CD14-positive monocyte (primary cell): Measurements from ENCODE around the gene PDPR. TPM values are rescaled to one million over a fixed set of nuclear protein-coding genes. Genes with fewer than 3 reads are reported as not detected.
"Not testable (repeated sequence)": the region's sequence is repeated elsewhere in the genome, so short reads cannot be mapped to it uniquely, and the experiment has no call there.

Experiments used
- DNase-seq, 3 donors: peaks; one replicate each; pipeline ENCODE4 v3.0.0-alpha.2; 2011 to 2022
- H2AFZ ChIP-seq: 2 replicates; pipeline ENCODE4 v1.6.0; 2012; ENCODE audit warnings: mild to moderate bottlenecking, low read depth, low read length, inconsistent platforms; ENCODE audit not compliant: insufficient read depth, poor library complexity, severe bottlenecking
- H3K27ac ChIP-seq, 2 donors: 1 replicate in 1 of 2; 2 replicates in 1 of 2; pipeline ENCODE4 v1.5.1; 2012 to 2013; ENCODE audit warnings: low read length in 2 of 2, control low read depth in 1 of 2, inconsistent platforms in 1 of 2, low read depth in 1 of 2, mild to moderate bottlenecking in 1 of 2
- H3K27me3 ChIP-seq, 2 donors: one replicate each; pipeline versions ENCODE4 v1.6.0 to v1.6.1; 2011 to 2013; ENCODE audit warnings: low read length in 2 of 2; ENCODE audit not compliant: control insufficient read depth in 2 of 2, insufficient read depth in 2 of 2
- H3K36me3 ChIP-seq, 2 donors: replicated peaks in 1 of 2; 1 replicate in 1 of 2; 2 replicates in 1 of 2; pipeline versions ENCODE4 v1.5.1 to v1.6.1; 2012 to 2013; ENCODE audit warnings: low read length in 2 of 2, control low read depth in 1 of 2, inconsistent platforms in 1 of 2, mild to moderate bottlenecking in 1 of 2; ENCODE audit not compliant: insufficient read depth in 2 of 2, control insufficient read depth in 1 of 2
- H3K4me1 ChIP-seq, 2 donors: 1 replicate in 1 of 2; 2 replicates in 1 of 2; pipeline versions ENCODE4 v1.5.1 to v1.6.1; 2012 to 2013; ENCODE audit warnings: low read length in 2 of 2, control low read depth in 1 of 2, inconsistent platforms in 1 of 2, mild to moderate bottlenecking in 1 of 2, moderate library complexity in 1 of 2; ENCODE audit not compliant: insufficient read depth in 2 of 2, control insufficient read depth in 1 of 2
- H3K4me2 ChIP-seq: replicated peaks from 2 replicates; pipeline ENCODE3; 2012; ENCODE audit warnings: low read length, moderate library complexity, mild to moderate bottlenecking; ENCODE audit not compliant: poor library complexity, severe bottlenecking; ENCODE audit errors: extremely low read depth
- H3K4me3 ChIP-seq, 3 experiments: fragments of 200-600 bp in 1 of 3; sonication (generic) in 1 of 3; replicated peaks in 1 of 3; 1 replicate in 2 of 3; 2 replicates in 1 of 3; pipeline ENCODE4 v1.5.1; 2011 to 2013; ENCODE audit warnings: low read length in 3 of 3, mild to moderate bottlenecking in 3 of 3, control low read depth in 2 of 3, low read depth in 2 of 3, inconsistent platforms in 1 of 3, moderate library complexity in 1 of 3
- H3K79me2 ChIP-seq: 2 replicates; pipeline ENCODE4 v1.6.0; 2012; ENCODE audit warnings: mild to moderate bottlenecking, control low read depth, inconsistent platforms, low read length, moderate library complexity; ENCODE audit not compliant: insufficient read depth
- H3K9ac ChIP-seq: 2 replicates; pipeline ENCODE4 v1.6.0; 2017; ENCODE audit warnings: low read length, mild to moderate bottlenecking; ENCODE audit not compliant: insufficient read depth, poor library complexity, severe bottlenecking
- H3K9me3 ChIP-seq, 2 donors: replicated peaks in 1 of 2; 1 replicate in 1 of 2; 2 replicates in 1 of 2; pipeline versions ENCODE4 v1.5.1 to v1.6.1; 2012 to 2013; ENCODE audit warnings: low read length in 2 of 2, control low read depth in 1 of 2; ENCODE audit not compliant: control insufficient read depth in 1 of 2, insufficient read depth in 1 of 2
- H4K20me1 ChIP-seq: 2 replicates; pipeline ENCODE4 v1.6.0; 2012; ENCODE audit warnings: mild to moderate bottlenecking, low read length, control low read depth, moderate library complexity; ENCODE audit not compliant: insufficient read depth
- H3K27ac Mint-ChIP-seq, 7 donors: one replicate each; pipeline ENCODE4 v1.8.0; 2020; ENCODE audit warnings: mild to moderate bottlenecking in 7 of 7, mixed read lengths in 7 of 7, moderate library complexity in 6 of 7, inconsistent platforms in 2 of 7
- H3K27me3 Mint-ChIP-seq, 3 donors: one replicate each; pipeline ENCODE4 v1.8.0; 2021 to 2022; ENCODE audit warnings: low read depth in 3 of 3, mild to moderate bottlenecking in 3 of 3, mixed read lengths in 3 of 3, moderate library complexity in 3 of 3, inconsistent platforms in 1 of 3
- H3K36me3 Mint-ChIP-seq, 2 donors: one replicate each; pipeline ENCODE4 v1.8.0; 2020; ENCODE audit warnings: mixed read lengths in 2 of 2, inconsistent platforms in 1 of 2, mild to moderate bottlenecking in 1 of 2
- H3K4me1 Mint-ChIP-seq: one replicate; pipeline ENCODE4 v1.8.0; 2020; ENCODE audit warnings: mild to moderate bottlenecking, mixed read lengths
- H3K4me3 Mint-ChIP-seq, 2 donors: one replicate each; pipeline ENCODE4 v1.8.0; 2020; ENCODE audit warnings: mild to moderate bottlenecking in 2 of 2, mixed read lengths in 2 of 2, moderate library complexity in 1 of 2
- H3K9me3 Mint-ChIP-seq, 7 donors: one replicate each; pipeline ENCODE4 v1.8.0; 2020 to 2022; ENCODE audit warnings: mixed read lengths in 7 of 7, mild to moderate bottlenecking in 6 of 7, moderate library complexity in 6 of 7, inconsistent platforms in 2 of 7
- CTCF ChIP-seq: fragments of 200-600 bp; IDR thresholded peaks from one replicate; pipeline ENCODE4 v1.8.0; 2022; ENCODE audit warnings: antibody characterized with exemption, mild to moderate bottlenecking
- WGBS: methylation state at CpG from one replicate; pipeline ENCODE4 v1.1.5; 2013; ENCODE audit warnings: missing lambda C conversion rate; ENCODE audit not compliant: insufficient coverage; 5-methylcytosine and 5-hydroxymethylcytosine counted together
- intact Hi-C, 2 donors: fragments of 100-400 bp; cut with micrococcal nuclease; formaldehyde crosslinking; loops; one replicate each; pipeline versions ENCODE4 v1.15.0 to v1.15.1; 2023
- polyA plus RNA-seq, 3 donors: library from polyadenylated mRNA; depleted of rRNA in 1 of 3; unstranded in 2 of 3; stranded (reverse) in 1 of 3; fragments of 300-500 nt in 2 of 3; fragments of >200 nt in 1 of 3; fragmentation: Illumina TruSeq in 2 of 3; gene quantifications; 1 replicate in 2 of 3; 2 replicates in 1 of 3; pipeline ENCODE4 v1.2.3, GENCODE V29; 2012 to 2021

The PDPR gene
- polyA plus RNA-seq, 3 donors, result 5.1 to 26.4 (median 5.7) TPM

- Histone ChIP-seq H3K36me3 (peaks cover 96 to 99% of the 10 kb centered on the region in 2 donors), H3K9me3 (no peaks in the 10 kb centered on the region), H3K9ac (no peak overlapping the region), H3K27ac (no peak overlapping the region), H3K27me3 (no peaks in the 10 kb centered on the region), H3K4me1 (no peaks in the 10 kb centered on the region), H3K4me2 (no peak overlapping the region), H3K79me2 (no peaks in the 10 kb centered on the region), H4K20me1 (no peaks in the 10 kb centered on the region), H2AFZ (no peak overlapping the region), H3K4me3 (no peak overlapping the region)
- Mint-ChIP-seq H3K27me3 (no peaks in the 10 kb centered on the region), H3K27ac (no peak overlapping the region), H3K36me3 (peaks cover 62 to 76% of the 10 kb centered on the region in 2 donors), H3K4me1 (no peaks in the 10 kb centered on the region), H3K9me3 (peaks cover 0 to 4% (median 0%) of the 10 kb centered on the region in 7 donors), H3K4me3 (no peak overlapping the region)
- no peak for DNase-seq
- TF ChIP-seq CTCF, result no peak
- WGBS, result 97% methylated on average over 13 of the region's 13 CpGs
- intact Hi-C loops, result no loop called here
Observed at GRCh38 chr16:70152578-70153302, 38.6 kb downstream of the PDPR start.

- H3K27me3 Mint-ChIP-seq, H3K27me3 ChIP-seq, H3K4me1 Mint-ChIP-seq, H3K4me3 Mint-ChIP-seq, H2AFZ ChIP-seq, DNase-seq, intact Hi-C loops, H3K27ac Mint-ChIP-seq, H3K4me2 ChIP-seq, H4K20me1 ChIP-seq, H3K9me3 ChIP-seq, H3K27ac ChIP-seq, H3K9me3 Mint-ChIP-seq, H3K9ac ChIP-seq, H3K4me1 ChIP-seq, H3K4me3 ChIP-seq, H3K79me2 ChIP-seq: not testable (repeated sequence)
- 96% methylated on average over 10 of the region's 10 CpGs for WGBS
- H3K36me3 ChIP-seq, result peaks cover 98 to 99% of the 10 kb centered on the region in 2 donors
- peaks cover 45 to 57% of the 10 kb centered on the region in 2 donors for H3K36me3 Mint-ChIP-seq
Observed at GRCh38 chr16:70154736-70155135, 40.6 kb downstream of the PDPR start.
